IPS-15b (cell line): Measurements from ENCODE around the gene LGR5.

Experiments
- H3K27me3 ChIP-seq: one replicate; pipeline ENCODE4 v1.6.1; 2013; ENCODE audit warnings: low read length; ENCODE audit not compliant: control insufficient read depth, insufficient read depth
- H3K36me3 ChIP-seq: one replicate; pipeline ENCODE4 v1.6.1; 2013; ENCODE audit warnings: low read length; ENCODE audit not compliant: control insufficient read depth, insufficient read depth
- H3K4me1 ChIP-seq: one replicate; pipeline ENCODE4 v1.6.1; 2013; ENCODE audit warnings: mild to moderate bottlenecking, low read length; ENCODE audit not compliant: control insufficient read depth, insufficient read depth
- H3K4me3 ChIP-seq: one replicate; pipeline ENCODE4 v1.5.1; 2013; ENCODE audit warnings: low read depth, low read length
- H3K9ac ChIP-seq: one replicate; pipeline ENCODE4 v1.6.1; 2013; ENCODE audit warnings: low read depth, mild to moderate bottlenecking, low read length
- H3K9me3 ChIP-seq: one replicate; pipeline ENCODE4 v1.6.1; 2013; ENCODE audit warnings: mild to moderate bottlenecking, low read length; ENCODE audit not compliant: control insufficient read depth, insufficient read depth

LGR5 gene

GRCh38 chr12:71589478-71589881 lies 149.9 kb downstream of the LGR5 start:
- Histone ChIP-seq H3K9ac (no peak overlapping the region), H3K9me3 (no peaks in the 10 kb centered on the region), H3K4me3 (no peak overlapping the region), H3K36me3 (no peaks in the 10 kb centered on the region), H3K27me3 (no peaks in the 10 kb centered on the region), H3K4me1 (no peaks in the 10 kb centered on the region)

- H3K9ac ChIP-seq, result no peak overlapping the region
- H3K27me3 ChIP-seq, result no peaks in the 10 kb centered on the region
Measured at GRCh38 chr12:71591601-71592000, 152.0 kb downstream of the LGR5 start.

GRCh38 chr12:71592841-71593240 lies 153.2 kb downstream of the LGR5 start:
- H3K4me3 ChIP-seq, result no peak overlapping the region
- H3K27me3 ChIP-seq, result no peaks in the 10 kb centered on the region
- no peaks in the 10 kb centered on the region for H3K4me1 ChIP-seq
- no peaks in the 10 kb centered on the region for H3K36me3 ChIP-seq
- H3K9me3 ChIP-seq, result no peaks in the 10 kb centered on the region
- no peak overlapping the region for H3K9ac ChIP-seq

More at GRCh38 chr12:71591601-71592000, 152.0 kb downstream of the LGR5 start:
- no peaks in the 10 kb centered on the region for H3K4me1 ChIP-seq
- H3K36me3 ChIP-seq, result no peaks in the 10 kb centered on the region
- no peaks in the 10 kb centered on the region for H3K9me3 ChIP-seq
- no peak overlapping the region for H3K4me3 ChIP-seq

GRCh38 chr12:71594214-71594948 lies 154.8 kb downstream of the LGR5 start:
- Histone ChIP-seq H3K4me1 (no peaks in the 10 kb centered on the region), H3K27me3 (no peaks in the 10 kb centered on the region), H3K9ac (no peak overlapping the region), H3K4me3 (no peak overlapping the region), H3K9me3 (no peaks in the 10 kb centered on the region), H3K36me3 (no peaks in the 10 kb centered on the region)

- H3K9ac ChIP-seq, result no peak overlapping the region
- no peaks in the 10 kb centered on the region for H3K4me1 ChIP-seq
- no peaks in the 10 kb centered on the region for H3K27me3 ChIP-seq
- no peaks in the 10 kb centered on the region for H3K9me3 ChIP-seq
- no peaks in the 10 kb centered on the region for H3K36me3 ChIP-seq
- H3K4me3 ChIP-seq, result no peak overlapping the region
Measured at GRCh38 chr12:71599210-71599609, 159.6 kb downstream of the LGR5 start.

- Histone ChIP-seq H3K36me3 (no peaks in the 10 kb centered on the region), H3K9me3 (no peaks in the 10 kb centered on the region), H3K4me1 (no peaks in the 10 kb centered on the region)
Measured at GRCh38 chr12:71601546-71601945, 161.9 kb downstream of the LGR5 start.

GRCh38 chr12:71602761-71603577 lies 163.4 kb downstream of the LGR5 start:
- Histone ChIP-seq H3K9me3 (no peaks in the 10 kb centered on the region), H3K4me3 (no peak overlapping the region), H3K4me1 (no peaks in the 10 kb centered on the region), H3K9ac (no peak overlapping the region), H3K36me3 (no peaks in the 10 kb centered on the region), H3K27me3 (no peaks in the 10 kb centered on the region)

More at GRCh38 chr12:71601546-71601945, 161.9 kb downstream of the LGR5 start:
- Histone ChIP-seq H3K9ac (no peak overlapping the region), H3K4me3 (no peak overlapping the region), H3K27me3 (no peaks in the 10 kb centered on the region)

GRCh38 chr12:71605039-71605438 lies 165.4 kb downstream of the LGR5 start:
- H3K36me3 ChIP-seq, result no peaks in the 10 kb centered on the region
- no peak overlapping the region for H3K4me3 ChIP-seq
- H3K9me3 ChIP-seq, result no peaks in the 10 kb centered on the region
- no peaks in the 10 kb centered on the region for H3K4me1 ChIP-seq
- H3K9ac ChIP-seq, result no peak overlapping the region
- no peaks in the 10 kb centered on the region for H3K27me3 ChIP-seq

- H3K9me3 ChIP-seq, result no peaks in the 10 kb centered on the region
- H3K4me1 ChIP-seq, result no peaks in the 10 kb centered on the region
- no peak overlapping the region for H3K9ac ChIP-seq
- H3K27me3 ChIP-seq, result no peaks in the 10 kb centered on the region
- H3K4me3 ChIP-seq, result no peak overlapping the region
- no peaks in the 10 kb centered on the region for H3K36me3 ChIP-seq
Measured at GRCh38 chr12:71607494-71608330, 168.1 kb downstream of the LGR5 start.

GRCh38 chr12:71610031-71610795 lies 170.6 kb downstream of the LGR5 start:
- Histone ChIP-seq H3K4me1 (no peaks in the 10 kb centered on the region), H3K27me3 (no peaks in the 10 kb centered on the region), H3K9me3 (no peaks in the 10 kb centered on the region), H3K36me3 (no peaks in the 10 kb centered on the region), H3K9ac (no peak overlapping the region), H3K4me3 (no peak overlapping the region)

- Histone ChIP-seq H3K9me3 (no peaks in the 10 kb centered on the region), H3K27me3 (no peaks in the 10 kb centered on the region), H3K9ac (no peak overlapping the region), H3K4me1 (peaks cover 4% of the 10 kb centered on the region), H3K4me3 (no peak overlapping the region), H3K36me3 (peaks cover 13% of the 10 kb centered on the region)
Measured at GRCh38 chr12:71621938-71622337, 182.3 kb downstream of the LGR5 start.
